Ectodermal cell (in vitro differentiated cells): ENCODE data around the gene LYPLA2.
"Not testable (repeated sequence)": the region's sequence is repeated elsewhere in the genome, so short reads cannot be mapped to it uniquely, and the experiment has no call there.

Experiments used
- H3K27ac ChIP-seq: 2 replicates; pipeline ENCODE4 v1.7.0; 2013; ENCODE audit warnings: mild to moderate bottlenecking, low read depth, low read length; ENCODE audit not compliant: insufficient read depth, poor library complexity, severe bottlenecking
- H3K27me3 ChIP-seq: 2 replicates; pipeline ENCODE4 v1.7.0; 2013; ENCODE audit warnings: mild to moderate bottlenecking, low read length; ENCODE audit not compliant: insufficient read depth, control insufficient read depth, poor library complexity, severe bottlenecking
- H3K36me3 ChIP-seq: one replicate; pipeline ENCODE4 v1.7.0; 2013; ENCODE audit warnings: low read length; ENCODE audit not compliant: control insufficient read depth, insufficient read depth
- H3K4me1 ChIP-seq: one replicate; pipeline ENCODE4 v1.7.0; 2013; ENCODE audit warnings: low read length; ENCODE audit not compliant: control insufficient read depth, insufficient read depth
- H3K4me3 ChIP-seq: 2 replicates; pipeline ENCODE4 v1.7.0; 2013; ENCODE audit warnings: low read depth, low read length, control low read depth; ENCODE audit not compliant: insufficient read depth
- H3K9me3 ChIP-seq: 2 replicates; pipeline ENCODE4 v1.7.0; 2013; ENCODE audit warnings: mild to moderate bottlenecking, low read length, moderate library complexity; ENCODE audit not compliant: control insufficient read depth
- WGBS, 2 experiments: methylation state at CpG; one replicate each; pipeline ENCODE4 v1.1.7; 2013; ENCODE audit warnings: missing lambda C conversion rate in 2 of 2; 5-methylcytosine and 5-hydroxymethylcytosine counted together

The LYPLA2 gene

GRCh38 chr1:23800400-23801337 lies 9.7 kb downstream of the LYPLA2 start, which contains the start of gene GALE:
Gene GALE (minus strand): TSS chr1:23800754. CDS start chr1:23799007, 1,747 bp downstream.
- Histone ChIP-seq H3K27ac (peak within 1 kb of the TSS; percentile 26), H3K9me3 (no peaks in the 10 kb centered on the region), H3K4me1 (peaks cover 15% of the 10 kb centered on the region), H3K36me3 (no peaks in the 10 kb centered on the region), H3K4me3 (peak within 1 kb of the TSS; percentile 83), H3K27me3 (peaks cover 14% of the 10 kb centered on the region)
- WGBS, 2 experiments = 0 to 1% methylated on average over 82 of the region's 82 CpGs

- Histone ChIP-seq H3K4me3 (peak overlapping the region; percentile 83), H3K27me3 (peaks cover 14% of the 10 kb centered on the region), H3K36me3 (no peaks in the 10 kb centered on the region), H3K9me3 (no peaks in the 10 kb centered on the region), H3K27ac (no peak overlapping the region), H3K4me1 (peaks cover 15% of the 10 kb centered on the region)
- 23 to 27% methylated on average over 19 of the region's 19 CpGs for WGBS, 2 experiments
Observed at GRCh38 chr1:23801338-23801748, 10.4 kb downstream of the LYPLA2 start.

GRCh38 chr1:23801876-23802275 lies 10.9 kb downstream of the LYPLA2 start:
- H3K9me3 ChIP-seq = no peaks in the 10 kb centered on the region
- peaks cover 2% of the 10 kb centered on the region for H3K36me3 ChIP-seq
- 75 to 76% methylated on average over 10 of the region's 10 CpGs for WGBS, 2 experiments
- H3K4me3 ChIP-seq = no peak overlapping the region
- H3K27ac ChIP-seq = no peak overlapping the region
- peaks cover 14% of the 10 kb centered on the region for H3K27me3 ChIP-seq
- peaks cover 15% of the 10 kb centered on the region for H3K4me1 ChIP-seq

GRCh38 chr1:23802809-23803342 lies 11.9 kb downstream of the LYPLA2 start:
- WGBS, 2 experiments = 88 to 95% methylated on average over 7 of the region's 7 CpGs
- H3K27ac ChIP-seq = not testable (repeated sequence)
- H3K4me1 ChIP-seq = peaks cover 15% of the 10 kb centered on the region

GRCh38 chr1:23803674-23804073 lies 12.7 kb downstream of the LYPLA2 start:
- Histone ChIP-seq H3K36me3 (peaks cover 2% of the 10 kb centered on the region), H3K27ac (no peak overlapping the region), H3K4me1 (peaks cover 15% of the 10 kb centered on the region), H3K27me3 (peaks cover 14% of the 10 kb centered on the region), H3K9me3 (no peaks in the 10 kb centered on the region), H3K4me3 (no peak overlapping the region)
- 92 to 93% methylated on average over 5 of the region's 5 CpGs for WGBS, 2 experiments

More at GRCh38 chr1:23802809-23803342, 11.9 kb downstream of the LYPLA2 start:
- not testable (repeated sequence) for H3K36me3 ChIP-seq, H3K4me3 ChIP-seq, H3K9me3 ChIP-seq
- H3K27me3 ChIP-seq = peaks cover 14% of the 10 kb centered on the region

- 87 to 88% methylated on average over 7 of the region's 7 CpGs for WGBS, 2 experiments
- peaks cover 14% of the 10 kb centered on the region for H3K27me3 ChIP-seq
Observed at GRCh38 chr1:23804183-23804835, 13.4 kb downstream of the LYPLA2 start.

GRCh38 chr1:23805025-23805424 lies 14.1 kb downstream of the LYPLA2 start:
- peaks cover 2% of the 10 kb centered on the region for H3K36me3 ChIP-seq
- H3K27me3 ChIP-seq = peaks cover 14% of the 10 kb centered on the region
- 87 to 88% methylated on average over 2 of the region's 2 CpGs for WGBS, 2 experiments
- H3K4me3 ChIP-seq = no peak overlapping the region
- H3K4me1 ChIP-seq = peaks cover 7% of the 10 kb centered on the region
- no peaks in the 10 kb centered on the region for H3K9me3 ChIP-seq
- H3K27ac ChIP-seq = no peak overlapping the region

More at GRCh38 chr1:23804183-23804835, 13.4 kb downstream of the LYPLA2 start:
- Histone ChIP-seq H3K4me3 (no peak overlapping the region), H3K4me1 (peaks cover 11% of the 10 kb centered on the region), H3K36me3 (peaks cover 2% of the 10 kb centered on the region), H3K9me3 (no peaks in the 10 kb centered on the region), H3K27ac (no peak overlapping the region)

- peaks cover 2% of the 10 kb centered on the region for H3K36me3 ChIP-seq
- WGBS, 2 experiments = 73 to 78% methylated on average over 6 of the region's 6 CpGs
- H3K4me1 ChIP-seq = peaks cover 5% of the 10 kb centered on the region
- H3K9me3 ChIP-seq = no peaks in the 10 kb centered on the region
- no peak overlapping the region for H3K27ac ChIP-seq
- H3K27me3 ChIP-seq = peaks cover 9% of the 10 kb centered on the region
- no peak overlapping the region for H3K4me3 ChIP-seq
Observed at GRCh38 chr1:23806280-23806679, 15.3 kb downstream of the LYPLA2 start.

- Histone ChIP-seq H3K27ac (no peak overlapping the region), H3K4me1 (no peaks in the 10 kb centered on the region), H3K36me3 (peaks cover 2% of the 10 kb centered on the region), H3K9me3 (no peaks in the 10 kb centered on the region), H3K27me3 (no peaks in the 10 kb centered on the region), H3K4me3 (no peak overlapping the region)
- 90 to 95% methylated on average over 3 of the region's 3 CpGs for WGBS, 2 experiments
Observed at GRCh38 chr1:23807453-23807852, 16.5 kb downstream of the LYPLA2 start.

GRCh38 chr1:23809751-23810171 lies 18.8 kb downstream of the LYPLA2 start:
- Histone ChIP-seq H3K4me1 (no peaks in the 10 kb centered on the region), H3K36me3 (peaks cover 10% of the 10 kb centered on the region), H3K9me3 (no peaks in the 10 kb centered on the region), H3K27ac (no peak overlapping the region), H3K27me3 (no peaks in the 10 kb centered on the region), H3K4me3 (no peak overlapping the region)
- 31% methylated on average over 6 of the region's 6 CpGs for WGBS, 2 experiments
